HG02642 (cell line): Measurements from ENCODE around the gene ETDC.

ENCODE experiments used
- ATAC-seq: cut with Tn5 transposase; IDR thresholded peaks from one replicate; pipeline ENCODE4 v1.9.1; 2021; ENCODE audit warnings: mild to moderate bottlenecking; ENCODE audit not compliant: unreplicated experiment, poor library complexity

ETDC gene

GRCh38 chrX:135340831-135341230, 31.6 kb downstream of the ETDC start:
- no peak for ATAC-seq

GRCh38 chrX:135345107-135345589, 35.9 kb downstream of the ETDC start:
- no peak for ATAC-seq

- no peak for ATAC-seq
Measured at GRCh38 chrX:135346975-135347374, 37.7 kb downstream of the ETDC start.

GRCh38 chrX:135347381-135348016, 38.2 kb downstream of the ETDC start:
- ATAC-seq: no peak

- no peak for ATAC-seq
Measured at GRCh38 chrX:135354288-135354687, 45.0 kb downstream of the ETDC start.
